Measurements from ENCODE around the gene CFAP161. TPM values are rescaled to one million over a fixed set of nuclear protein-coding genes. Genes with fewer than 3 reads are reported as not detected.

Gene CFAP161
- total RNA-seq, 3 donors from 2014 or later (not counting 1 experiment from before 2014, with no cell fraction given) = 0.53 to 1.3 TPM; not detected in 1

DNA sequence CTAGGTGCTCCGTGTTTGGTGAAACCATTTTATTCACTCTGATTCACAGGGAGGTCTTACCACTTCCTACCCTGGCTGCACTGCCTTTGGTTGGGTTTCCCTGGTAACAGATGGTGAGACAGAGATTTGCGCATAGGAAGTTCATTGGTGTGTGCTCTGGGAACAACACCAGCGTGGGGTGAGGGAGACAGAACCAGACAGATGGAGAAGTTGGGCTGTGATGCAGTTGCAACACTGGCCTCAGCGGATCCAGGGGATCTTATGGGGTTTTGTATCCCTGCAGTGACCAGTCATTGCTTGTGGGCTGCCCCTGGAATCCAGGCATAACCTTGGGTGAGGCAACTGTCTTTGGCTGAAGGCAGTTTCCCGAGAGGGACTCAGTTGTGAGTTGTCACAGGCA, 50.1 kb downstream of the CFAP161 start:
- H3K4me1 Mint-ChIP-seq = peaks cover 8 to 9% of the 10 kb centered on the region in 2 donors
- intact Hi-C loops (cut with micrococcal nuclease) = no loop called here
- WGBS (ENCODE audit: insufficient coverage) = 16% methylated on average over 5 of the region's 5 CpGs
- DNase-seq = no peak
- Histone ChIP-seq H3K27me3 (ENCODE audit: control insufficient read depth, insufficient read depth, low read length) (no peaks in the 10 kb centered on the region), H3K36me3 (ENCODE audit: control insufficient read depth, insufficient read depth, low read length) (no peaks in the 10 kb centered on the region), H3K27ac (ENCODE audit: low read length) (no peak overlapping the region), H3K9me3 (ENCODE audit: control insufficient read depth, insufficient read depth, low read length) (no peaks in the 10 kb centered on the region), H3K4me3 (ENCODE audit: low read length) (no peak overlapping the region), H3K4me1 (ENCODE audit: control insufficient read depth, insufficient read depth, low read length) (peaks cover 9% of the 10 kb centered on the region)
- H3K4me3 Mint-ChIP-seq = no peak overlapping the region
- no peaks in the 10 kb centered on the region for H3K36me3 Mint-ChIP-seq
- no peak overlapping the region for H3K27ac Mint-ChIP-seq
- no peak for ATAC-seq
- peaks cover 21 to 36% of the 10 kb centered on the region in 2 donors for H3K27me3 Mint-ChIP-seq (ENCODE audit: low read depth in 2 of 2)
- TF ChIP-seq, protein P1, sequence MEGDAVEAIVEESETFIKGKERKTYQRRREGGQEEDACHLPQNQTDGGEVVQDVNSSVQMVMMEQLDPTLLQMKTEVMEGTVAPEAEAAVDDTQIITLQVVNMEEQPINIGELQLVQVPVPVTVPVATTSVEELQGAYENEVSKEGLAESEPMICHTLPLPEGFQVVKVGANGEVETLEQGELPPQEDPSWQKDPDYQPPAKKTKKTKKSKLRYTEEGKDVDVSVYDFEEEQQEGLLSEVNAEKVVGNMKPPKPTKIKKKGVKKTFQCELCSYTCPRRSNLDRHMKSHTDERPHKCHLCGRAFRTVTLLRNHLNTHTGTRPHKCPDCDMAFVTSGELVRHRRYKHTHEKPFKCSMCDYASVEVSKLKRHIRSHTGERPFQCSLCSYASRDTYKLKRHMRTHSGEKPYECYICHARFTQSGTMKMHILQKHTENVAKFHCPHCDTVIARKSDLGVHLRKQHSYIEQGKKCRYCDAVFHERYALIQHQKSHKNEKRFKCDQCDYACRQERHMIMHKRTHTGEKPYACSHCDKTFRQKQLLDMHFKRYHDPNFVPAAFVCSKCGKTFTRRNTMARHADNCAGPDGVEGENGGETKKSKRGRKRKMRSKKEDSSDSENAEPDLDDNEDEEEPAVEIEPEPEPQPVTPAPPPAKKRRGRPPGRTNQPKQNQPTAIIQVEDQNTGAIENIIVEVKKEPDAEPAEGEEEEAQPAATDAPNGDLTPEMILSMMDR (IDR thresholded peaks at IDR 0.05) = no peak
- no peaks in the 10 kb centered on the region for H3K9me3 Mint-ChIP-seq

DNA sequence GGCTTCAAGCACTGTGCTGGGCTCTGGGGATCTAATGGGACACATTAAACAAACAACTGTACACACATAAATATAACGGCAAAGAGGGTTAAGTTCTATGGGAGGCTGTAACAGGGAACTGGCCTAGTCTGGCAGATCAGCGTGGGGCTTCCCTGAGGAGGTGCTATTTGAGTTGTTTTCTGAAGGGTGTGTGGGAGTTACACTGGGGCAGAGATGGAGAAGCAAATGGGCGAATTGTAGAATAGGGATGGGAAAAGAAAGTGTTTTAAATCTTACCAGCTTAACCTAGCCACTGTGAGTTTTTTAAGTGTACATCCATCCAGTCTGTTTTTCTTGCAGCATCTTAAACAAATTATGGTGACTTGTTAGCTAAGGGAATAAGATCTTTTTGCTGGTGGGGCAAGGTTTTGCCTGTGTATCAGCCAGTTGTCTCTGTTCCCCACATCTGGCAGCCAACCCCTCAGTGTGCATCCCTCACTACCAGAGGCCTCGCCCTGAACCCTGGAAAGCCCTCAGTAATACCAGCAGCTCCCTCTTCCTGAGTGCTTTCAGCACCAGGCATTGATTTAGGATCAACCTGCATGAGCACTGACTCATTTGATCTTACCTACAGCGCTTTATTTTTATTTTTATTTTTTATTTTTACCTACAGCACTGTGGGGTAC, 51.7 kb downstream of the CFAP161 start:
- intact Hi-C loops (cut with micrococcal nuclease) = no loop called here
- no peak for DNase-seq

DNA sequence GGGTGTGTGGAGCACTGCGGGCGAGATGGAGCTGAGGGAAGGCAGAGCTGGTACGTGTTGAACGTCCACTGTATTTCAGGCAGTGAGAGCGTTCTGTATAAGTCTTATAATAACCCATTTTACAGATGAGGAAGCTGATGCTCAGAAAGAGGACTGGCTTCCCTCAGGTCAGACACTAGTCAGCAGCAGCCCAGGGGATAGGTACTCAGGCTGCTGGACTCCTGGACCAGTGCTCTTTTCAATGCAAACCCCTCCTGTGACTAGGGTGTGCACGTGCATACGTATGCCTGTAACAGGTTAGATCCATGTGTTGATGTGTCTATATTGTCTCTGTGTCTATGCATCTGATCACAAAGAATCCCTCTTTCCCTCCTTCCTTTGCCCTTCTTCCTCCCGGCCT, 54.3 kb downstream of the CFAP161 start:
- ATAC-seq (no peak), DNase-seq (no peak)
- H3K9me3 ChIP-seq (ENCODE audit: control insufficient read depth, insufficient read depth, low read length) = no peaks in the 10 kb centered on the region
- no peaks in the 10 kb centered on the region for H3K36me3 ChIP-seq (ENCODE audit: control insufficient read depth, insufficient read depth, low read length)
- Mint-ChIP-seq H3K4me3 (no peak overlapping the region), H3K27me3 (ENCODE audit: low read depth in 2 of 2) (peaks cover 6 to 20% of the 10 kb centered on the region in 2 donors), H3K36me3 (no peaks in the 10 kb centered on the region), H3K9me3 (no peaks in the 10 kb centered on the region), H3K4me1 (peaks cover 8 to 9% of the 10 kb centered on the region in 2 donors), H3K27ac (no peak overlapping the region)
- no peak overlapping the region for H3K4me3 ChIP-seq (ENCODE audit: low read length)
- 96% methylated on average over 8 of the region's 8 CpGs for WGBS (ENCODE audit: insufficient coverage)
- TF ChIP-seq, protein P1 (IDR thresholded peaks at IDR 0.05) = no peak
- peaks cover 9% of the 10 kb centered on the region for H3K4me1 ChIP-seq (ENCODE audit: control insufficient read depth, insufficient read depth, low read length)
- no peaks in the 10 kb centered on the region for H3K27me3 ChIP-seq (ENCODE audit: control insufficient read depth, insufficient read depth, low read length)
- H3K27ac ChIP-seq (ENCODE audit: low read length) = no peak overlapping the region
- intact Hi-C loops (cut with micrococcal nuclease) = no loop called here

More for the DNA sequence above, 51.7 kb downstream of the CFAP161 start:
- no peak overlapping the region for H3K27ac ChIP-seq (ENCODE audit: low read length)
- H3K4me3 ChIP-seq (ENCODE audit: low read length) = no peak overlapping the region
- H3K4me3 Mint-ChIP-seq = no peak overlapping the region
- no peak overlapping the region for H3K27ac Mint-ChIP-seq
- no peak for ATAC-seq
- peaks cover 21 to 36% of the 10 kb centered on the region in 2 donors for H3K27me3 Mint-ChIP-seq (ENCODE audit: low read depth in 2 of 2)
- H3K36me3 Mint-ChIP-seq = no peaks in the 10 kb centered on the region
- H3K36me3 ChIP-seq (ENCODE audit: control insufficient read depth, insufficient read depth, low read length) = no peaks in the 10 kb centered on the region
- H3K4me1 Mint-ChIP-seq = peaks cover 8 to 9% of the 10 kb centered on the region in 2 donors
- 85% methylated on average over 4 of the region's 5 CpGs for WGBS (ENCODE audit: insufficient coverage)
- TF ChIP-seq, protein P1 (IDR thresholded peaks at IDR 0.05) = no peak
- no peaks in the 10 kb centered on the region for H3K27me3 ChIP-seq (ENCODE audit: control insufficient read depth, insufficient read depth, low read length)
- H3K9me3 ChIP-seq (ENCODE audit: control insufficient read depth, insufficient read depth, low read length) = no peaks in the 10 kb centered on the region
- H3K9me3 Mint-ChIP-seq = no peaks in the 10 kb centered on the region
- peaks cover 9% of the 10 kb centered on the region for H3K4me1 ChIP-seq (ENCODE audit: control insufficient read depth, insufficient read depth, low read length)
